Gastrocnemius medialis (tissue), 4 donors: ENCODE results near the gene CDKAL1. TPM values are rescaled to one million over a fixed set of nuclear protein-coding genes. Genes with fewer than 3 reads are reported as not detected.

Source experiments
- ATAC-seq, 2 donors: fragments of 150-250 bp; one replicate each; pipeline ENCODE4 v1.9.1; 2016
- DNase-seq, 2 donors: peaks; one replicate each; pipeline ENCODE4 v3.0.0-alpha.2; 2019
- H3K27ac ChIP-seq, 4 donors: fragments of 200-600 bp; sonication (generic); 1 replicate in 1 of 4; 2 replicates in 3 of 4; pipeline ENCODE4 v1.5.1; 2016 to 2018; ENCODE audit warnings: mild to moderate bottlenecking in 2 of 4, moderate library complexity in 1 of 4
- H3K27me3 ChIP-seq, 3 donors: fragments of 200-600 bp; sonication (generic) in 2 of 3; 1 replicate in 1 of 3; 2 replicates in 2 of 3; pipeline versions ENCODE4 v1.5.1 to v1.6.0; 2016 to 2019; ENCODE audit warnings: mild to moderate bottlenecking in 1 of 3, moderate library complexity in 1 of 3
- H3K36me3 ChIP-seq, 2 donors: fragments of 200-600 bp; sonication (generic) in 1 of 2; one replicate each; pipeline ENCODE4 v1.5.1; 2017 to 2018
- H3K4me1 ChIP-seq, 2 donors: fragments of 200-600 bp; sonication (generic) in 1 of 2; one replicate each; pipeline ENCODE4 v1.5.1; 2016 to 2017; ENCODE audit warnings: mild to moderate bottlenecking in 2 of 2
- H3K4me3 ChIP-seq, 4 donors: fragments of 200-600 bp; sonication (generic) in 3 of 4; 1 replicate in 1 of 4; 2 replicates in 3 of 4; pipeline ENCODE4 v1.5.1; 2016 to 2019; ENCODE audit warnings: mild to moderate bottlenecking in 2 of 4
- H3K9me3 ChIP-seq, 3 donors: fragments of 200-600 bp; sonication (generic) in 2 of 3; 1 replicate in 1 of 3; 2 replicates in 2 of 3; pipeline ENCODE4 v1.5.1; 2016 to 2019
- CTCF ChIP-seq, 5 experiments: fragments of 450-650 bp in 3 of 5; fragments of 200-600 bp in 2 of 5; sonication (generic) in 2 of 5; IDR thresholded peaks in 4 of 5; conservative IDR thresholded peaks in 1 of 5; 1 replicate in 4 of 5; 2 replicates in 1 of 5; pipeline ENCODE4 v1.5.1; 2016 to 2019; ENCODE audit warnings: antibody characterized with exemption in 5 of 5, mild to moderate bottlenecking in 3 of 5, moderate library complexity in 3 of 5
- POLR2A ChIP-seq, 2 donors: fragments of 450-650 bp; IDR thresholded peaks; one replicate each; pipeline ENCODE4 v1.6.1; 2017; ENCODE audit warnings: antibody characterized with exemption in 2 of 2, mild to moderate bottlenecking in 2 of 2, moderate library complexity in 2 of 2
- in situ Hi-C, 4 donors: fragments of 200-750 bp; cut with MboI; loops; one replicate each; pipeline versions ENCODE4 v1.15.0 to v1.8.0; 2017; ENCODE audit warnings: low sequenced_read_pairs in 4 of 4
- intact Hi-C: fragments of 100-400 bp; cut with DNase I; formaldehyde crosslinking; loops from one replicate; pipeline ENCODE4 v1.15.1; 2023; ENCODE audit warnings: low total_unique reads
- total RNA-seq, 4 donors: library from RNA; depleted of rRNA; stranded (reverse); fragments of >200 nt; gene quantifications; one replicate each; pipeline versions ENCODE4 v1.1.0 to v1.2.3, GENCODE V29; 2016

Gene CDKAL1
- total RNA-seq, 4 donors from 2014 or later: 9.6 to 17.0 (median 11.4) TPM

- Histone ChIP-seq H3K36me3 (no peaks in the 10 kb centered on the region), H3K27me3 (no peaks in the 10 kb centered on the region), H3K9me3 (no peaks in the 10 kb centered on the region), H3K4me3 (no peak overlapping the region), H3K4me1 (no peaks in the 10 kb centered on the region), H3K27ac (no peak overlapping the region)
- no peak for ATAC-seq
- TF ChIP-seq POLR2A (IDR thresholded peaks at IDR 0.05) (no peak), CTCF (IDR thresholded peaks at IDR 0.05 in 4 of 5, conservative IDR thresholded peaks at IDR 0.05 in 1 of 5) (no peak)
- in situ Hi-C loops: no loop called here
- DNase-seq: no peak
- intact Hi-C loops: no loop called here
Measured at GRCh38 chr6:21098134-21098533, 563.9 kb downstream of the CDKAL1 start.

GRCh38 chr6:21098744-21099143 is 564.5 kb downstream of the CDKAL1 start:
- no peaks in the 10 kb centered on the region for H3K36me3 ChIP-seq
- TF ChIP-seq POLR2A (IDR thresholded peaks at IDR 0.05) (no peak), CTCF (IDR thresholded peaks at IDR 0.05 in 4 of 5, conservative IDR thresholded peaks at IDR 0.05 in 1 of 5) (no peak)
- H3K4me3 ChIP-seq: no peak overlapping the region
- intact Hi-C loops (no loop called here), in situ Hi-C loops (no loop called here)
- H3K4me1 ChIP-seq: no peaks in the 10 kb centered on the region
- ATAC-seq (no peak), DNase-seq (no peak)
- H3K27me3 ChIP-seq: no peaks in the 10 kb centered on the region
- no peaks in the 10 kb centered on the region for H3K9me3 ChIP-seq
- no peak overlapping the region for H3K27ac ChIP-seq

GRCh38 chr6:21099338-21100314 is 565.4 kb downstream of the CDKAL1 start:
- Histone ChIP-seq H3K4me1 (no peaks in the 10 kb centered on the region), H3K27ac (no peak overlapping the region), H3K9me3 (no peaks in the 10 kb centered on the region), H3K36me3 (no peaks in the 10 kb centered on the region), H3K27me3 (no peaks in the 10 kb centered on the region), H3K4me3 (no peak overlapping the region)
- ATAC-seq (no peak), DNase-seq (no peak)
- TF ChIP-seq CTCF (IDR thresholded peaks at IDR 0.05 in 4 of 5, conservative IDR thresholded peaks at IDR 0.05 in 1 of 5): no peak
- TF ChIP-seq POLR2A (IDR thresholded peaks at IDR 0.05): no peak
- in situ Hi-C loops: no loop called here
- intact Hi-C loops: no loop called here

GRCh38 chr6:21100991-21101390 is 566.7 kb downstream of the CDKAL1 start:
- Histone ChIP-seq H3K4me3 (no peak overlapping the region), H3K9me3 (no peaks in the 10 kb centered on the region), H3K4me1 (no peaks in the 10 kb centered on the region), H3K27ac (no peak overlapping the region), H3K36me3 (no peaks in the 10 kb centered on the region), H3K27me3 (no peaks in the 10 kb centered on the region)
- no peak for DNase-seq
- ATAC-seq: no peak
- in situ Hi-C loops (no loop called here), intact Hi-C loops (no loop called here)
- TF ChIP-seq POLR2A (IDR thresholded peaks at IDR 0.05): no peak
- TF ChIP-seq CTCF (IDR thresholded peaks at IDR 0.05 in 4 of 5, conservative IDR thresholded peaks at IDR 0.05 in 1 of 5): no peak
